CD4-positive, CD25-positive, alpha-beta regulatory T cell (primary cell): ENCODE data around the gene CACNB1. TPM values are rescaled to one million over a fixed set of nuclear protein-coding genes. Genes with fewer than 3 reads are reported as not detected.

Experiments
- ATAC-seq, 2 donors: fragments of 150-1000 bp; cut with Tn5 transposase; one replicate each; pipeline ENCODE4 v1.10.0; 2021; ENCODE audit warnings: low read depth in 2 of 2, moderate number of reproducible peaks in 2 of 2, moderate library complexity in 1 of 2
- DNase-seq, 3 donors: peaks; one replicate each; pipeline versions ENCODE4 v3.0.0 to v3.0.0-alpha.2; 2012 to 2022; ENCODE audit warnings: mixed read lengths in 1 of 3
- H3K27ac ChIP-seq: one replicate; pipeline ENCODE4 v1.7.0; 2013; ENCODE audit warnings: mild to moderate bottlenecking, low read length; ENCODE audit not compliant: insufficient read depth, poor library complexity, severe bottlenecking
- H3K27me3 ChIP-seq: one replicate; pipeline ENCODE4 v1.7.0; 2013; ENCODE audit warnings: low read length; ENCODE audit not compliant: control insufficient read depth, insufficient read depth
- H3K36me3 ChIP-seq: one replicate; pipeline ENCODE4 v1.7.0; 2013; ENCODE audit warnings: mild to moderate bottlenecking, low read length, moderate library complexity; ENCODE audit not compliant: control insufficient read depth, insufficient read depth
- H3K4me1 ChIP-seq: 2 replicates; pipeline ENCODE4 v1.7.0; 2013; ENCODE audit warnings: mild to moderate bottlenecking, low read length; ENCODE audit not compliant: insufficient read depth, control insufficient read depth, poor library complexity, severe bottlenecking
- H3K4me3 ChIP-seq: one replicate; pipeline ENCODE4 v1.7.0; 2013; ENCODE audit warnings: low read depth, mild to moderate bottlenecking, low read length, moderate library complexity
- H3K9me3 ChIP-seq, 2 experiments: 1 replicate in 1 of 2; 2 replicates in 1 of 2; pipeline ENCODE4 v1.7.0; 2013; ENCODE audit warnings: low read length in 2 of 2, mild to moderate bottlenecking in 1 of 2, moderate library complexity in 1 of 2; ENCODE audit not compliant: control insufficient read depth in 2 of 2
- H3K27ac Mint-ChIP-seq, 3 donors: one replicate each; pipeline ENCODE4 v1.8.0; 2020 to 2022; ENCODE audit warnings: mild to moderate bottlenecking in 3 of 3, mixed read lengths in 3 of 3, moderate library complexity in 2 of 3
- H3K27me3 Mint-ChIP-seq: one replicate; pipeline ENCODE4 v1.8.0; 2022; ENCODE audit warnings: mild to moderate bottlenecking, mixed read lengths
- H3K36me3 Mint-ChIP-seq: one replicate; pipeline ENCODE4 v1.8.0; 2020; ENCODE audit warnings: mixed read lengths
- H3K4me1 Mint-ChIP-seq, 4 donors: one replicate each; pipeline ENCODE4 v1.8.0; 2020 to 2022; ENCODE audit warnings: mixed read lengths in 4 of 4, mild to moderate bottlenecking in 1 of 4
- H3K4me3 Mint-ChIP-seq, 4 donors: one replicate each; pipeline ENCODE4 v1.8.0; 2020 to 2022; ENCODE audit warnings: mild to moderate bottlenecking in 4 of 4, mixed read lengths in 4 of 4, moderate library complexity in 3 of 4
- H3K9me3 Mint-ChIP-seq, 7 donors: one replicate each; pipeline ENCODE4 v1.8.0; 2020 to 2022; ENCODE audit warnings: mixed read lengths in 7 of 7, mild to moderate bottlenecking in 3 of 7, moderate library complexity in 2 of 7
- polyA plus RNA-seq, 4 donors: library from polyadenylated mRNA; unstranded; fragments of 300-500 nt; fragmentation: Illumina TruSeq; gene quantifications; one replicate each; pipeline ENCODE4 v1.2.3, GENCODE V29; 2021
- total RNA-seq: library from RNA; stranded (reverse); gene quantifications from one replicate; pipeline ENCODE4 v1.2.3, GENCODE V29; 2022

Gene CACNB1
- total and polyA plus RNA-seq, 5 donors from 2014 or later = 0.48 to 19.3 (median 1.2) TPM

DNA sequence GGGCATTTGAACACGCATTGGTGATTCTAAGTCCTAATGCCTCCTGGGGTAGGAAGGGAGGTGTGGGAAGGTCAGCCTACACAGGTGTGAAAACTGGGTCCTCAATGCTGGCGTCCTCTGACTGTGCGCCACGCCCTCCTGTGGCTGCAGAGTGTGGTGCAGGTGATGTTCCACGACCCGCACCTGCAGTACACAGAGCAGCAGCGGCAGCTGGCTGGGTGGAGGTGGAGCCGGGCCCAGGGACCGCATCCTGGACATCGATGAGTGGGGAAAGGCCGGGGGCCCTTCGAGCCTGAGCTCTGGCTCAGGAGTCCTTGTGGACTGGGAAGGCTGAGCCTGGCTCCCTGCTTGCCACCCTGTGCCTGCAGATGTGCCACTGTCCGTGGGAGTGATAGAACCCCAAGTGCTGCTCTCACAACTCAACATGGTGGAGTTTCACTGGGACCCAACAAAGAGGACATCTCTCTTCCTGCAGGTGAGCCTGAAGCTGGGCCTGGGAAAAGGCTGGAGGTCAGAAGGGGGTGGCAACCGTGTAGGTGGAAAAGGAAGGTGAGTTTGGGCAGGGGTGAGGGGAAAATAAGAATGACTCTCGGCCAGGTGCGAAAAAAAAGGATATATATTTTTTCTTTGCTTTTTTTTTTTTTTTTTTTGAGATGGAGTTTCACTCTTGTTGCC is 42.3 kb upstream of the CACNB1 start:
- peak; percentile 38 to 46 for ATAC-seq
- H3K36me3 Mint-ChIP-seq = no peaks in the 10 kb centered on the region

DNA sequence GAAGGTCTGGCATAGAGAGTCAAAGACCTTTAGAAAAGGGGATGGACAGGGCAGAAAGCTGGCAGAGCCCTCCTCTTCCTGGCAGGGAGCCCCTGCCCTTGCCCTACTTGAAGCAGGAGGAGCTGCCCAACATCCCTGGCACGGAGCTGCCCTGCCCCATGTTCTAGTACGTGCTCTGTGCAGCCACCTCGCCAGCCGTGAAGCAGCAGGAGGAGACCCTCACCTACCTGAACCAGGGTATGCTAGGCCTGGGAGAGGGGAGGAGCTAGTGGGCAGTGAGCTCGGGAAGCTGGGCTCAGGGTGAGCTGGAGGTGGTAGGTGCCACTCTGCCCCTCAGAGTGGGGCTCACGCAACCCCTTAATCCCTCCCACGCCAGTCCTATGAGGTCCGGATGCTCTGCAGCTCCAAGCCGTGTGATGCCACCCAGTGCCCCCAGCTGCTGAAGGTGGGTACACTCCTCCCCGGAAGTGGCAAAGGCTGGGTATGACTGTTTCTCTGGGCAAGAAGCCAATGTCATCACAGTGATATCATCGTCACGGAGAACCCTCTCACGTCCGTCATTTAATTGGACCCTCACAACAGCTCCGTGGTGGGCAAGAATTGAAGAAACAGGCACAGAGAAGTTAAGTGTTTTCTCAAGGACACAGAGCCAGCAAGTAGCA is 41.0 kb upstream of the CACNB1 start:
- Mint-ChIP-seq H3K4me1 (peaks cover 5 to 37% (median 18%) of the 10 kb centered on the region in 4 donors), H3K27me3 (peaks cover 8% of the 10 kb centered on the region), H3K36me3 (no peaks in the 10 kb centered on the region), H3K9me3 (no peaks in the 10 kb centered on the region), H3K4me3 (peak overlapping the region; percentile 48 to 87 (median 82)), H3K27ac (peak overlapping the region; percentile 95 to 100 (median 98))
- peak overlapping the region; percentile 89 for H3K27ac ChIP-seq
- H3K36me3 ChIP-seq = no peaks in the 10 kb centered on the region
- ATAC-seq (peak; percentile 96), DNase-seq (peak; percentile 80 to 94 (median 90))
- H3K4me1 ChIP-seq = peaks cover 34% of the 10 kb centered on the region
- no peaks in the 10 kb centered on the region for H3K27me3 ChIP-seq
- peak overlapping the region; percentile 60 for H3K4me3 ChIP-seq
- no peaks in the 10 kb centered on the region for H3K9me3 ChIP-seq

More for the DNA sequence above, 42.3 kb upstream of the CACNB1 start:
- H3K27me3 Mint-ChIP-seq = peaks cover 12% of the 10 kb centered on the region
- peak overlapping the region; percentile 49 for H3K4me3 ChIP-seq
- no peaks in the 10 kb centered on the region for H3K9me3 Mint-ChIP-seq
- peaks cover 44% of the 10 kb centered on the region for H3K4me1 ChIP-seq
- peaks cover 6 to 41% (median 22%) of the 10 kb centered on the region in 4 donors for H3K4me1 Mint-ChIP-seq
- H3K27ac ChIP-seq = peak overlapping the region; percentile 89
- peak overlapping the region in 2 of 3 donors; percentile 90 to 100 for H3K27ac Mint-ChIP-seq
- H3K4me3 Mint-ChIP-seq = peak overlapping the region in 2 of 4 donors; percentile 34 to 62
- peak; percentile 56 to 82 (median 69) for DNase-seq
- no peaks in the 10 kb centered on the region for H3K9me3 ChIP-seq
- H3K36me3 ChIP-seq = no peaks in the 10 kb centered on the region
- no peaks in the 10 kb centered on the region for H3K27me3 ChIP-seq

DNA sequence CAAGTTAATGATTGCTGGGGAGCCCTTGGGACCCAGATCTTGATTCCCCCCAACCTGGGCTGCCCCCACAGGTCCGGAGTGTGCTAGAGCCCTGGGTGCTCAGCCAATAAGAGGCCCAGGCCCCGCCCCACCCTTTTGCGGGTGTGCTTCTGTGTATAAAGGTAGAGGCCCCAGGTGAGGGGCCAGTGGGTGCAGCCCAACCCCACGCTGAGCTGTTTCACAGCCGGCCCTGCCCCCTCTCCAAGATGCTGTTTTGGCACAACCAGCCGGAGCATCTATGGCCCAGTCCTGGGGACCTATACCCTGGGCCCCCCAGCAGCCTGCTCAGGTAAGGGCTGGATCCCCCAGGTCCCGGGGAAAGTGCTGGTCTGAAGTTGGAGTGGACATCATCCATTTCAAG is 40.1 kb upstream of the CACNB1 start:
- Mint-ChIP-seq H3K27ac (peak overlapping the region in 2 of 3 donors; percentile 98 to 100), H3K27me3 (peaks cover 8% of the 10 kb centered on the region), H3K36me3 (no peaks in the 10 kb centered on the region), H3K4me1 (peaks cover 5 to 37% (median 18%) of the 10 kb centered on the region in 4 donors), H3K4me3 (peak overlapping the region in 1 of 4 donors; percentile 87), H3K9me3 (no peaks in the 10 kb centered on the region)
- peaks cover 34% of the 10 kb centered on the region for H3K4me1 ChIP-seq
- no peak overlapping the region for H3K4me3 ChIP-seq
- H3K9me3 ChIP-seq = no peaks in the 10 kb centered on the region
- ATAC-seq (no peak), DNase-seq (no peak)
- H3K27ac ChIP-seq = peak overlapping the region; percentile 89
- H3K36me3 ChIP-seq = no peaks in the 10 kb centered on the region
- H3K27me3 ChIP-seq = no peaks in the 10 kb centered on the region

GRCh38 chr17:39236981-39237441 is 39.5 kb upstream of the CACNB1 start:
- ATAC-seq (no peak), DNase-seq (no peak)
- H3K27ac Mint-ChIP-seq = peak overlapping the region; percentile 62 to 100 (median 94)
- no peaks in the 10 kb centered on the region for H3K27me3 ChIP-seq
- peak overlapping the region; percentile 89 for H3K27ac ChIP-seq
- H3K4me1 ChIP-seq = peaks cover 38% of the 10 kb centered on the region
- H3K9me3 Mint-ChIP-seq = no peaks in the 10 kb centered on the region
- peaks cover 12% of the 10 kb centered on the region for H3K27me3 Mint-ChIP-seq
- H3K4me3 Mint-ChIP-seq = no peak overlapping the region
- H3K4me3 ChIP-seq = no peak overlapping the region
- H3K36me3 Mint-ChIP-seq = no peaks in the 10 kb centered on the region
- no peaks in the 10 kb centered on the region for H3K9me3 ChIP-seq
- no peaks in the 10 kb centered on the region for H3K36me3 ChIP-seq
- peaks cover 5 to 40% (median 19%) of the 10 kb centered on the region in 4 donors for H3K4me1 Mint-ChIP-seq

- Mint-ChIP-seq H3K27ac (peak overlapping the region in 2 of 3 donors; percentile 89 to 94), H3K9me3 (no peaks in the 10 kb centered on the region), H3K36me3 (no peaks in the 10 kb centered on the region), H3K4me1 (peaks cover 5 to 45% (median 23%) of the 10 kb centered on the region in 4 donors), H3K27me3 (peaks cover 17% of the 10 kb centered on the region), H3K4me3 (no peak overlapping the region)
- H3K4me3 ChIP-seq = no peak overlapping the region
- no peaks in the 10 kb centered on the region for H3K27me3 ChIP-seq
- DNase-seq (no peak), ATAC-seq (no peak)
- H3K4me1 ChIP-seq = peaks cover 43% of the 10 kb centered on the region
- no peaks in the 10 kb centered on the region for H3K36me3 ChIP-seq
- no peaks in the 10 kb centered on the region for H3K9me3 ChIP-seq
- H3K27ac ChIP-seq = peak overlapping the region; percentile 51
Measured at GRCh38 chr17:39236450-39236927, 39.0 kb upstream of the CACNB1 start.

GRCh38 chr17:39235555-39236449 is 38.3 kb upstream of the CACNB1 start:
- Mint-ChIP-seq H3K4me1 (peaks cover 5 to 49% (median 23%) of the 10 kb centered on the region in 4 donors), H3K27ac (peak overlapping the region; percentile 89 to 94 (median 91)), H3K27me3 (peaks cover 18% of the 10 kb centered on the region), H3K36me3 (no peaks in the 10 kb centered on the region), H3K9me3 (no peaks in the 10 kb centered on the region), H3K4me3 (peak overlapping the region in 1 of 4 donors; percentile 56)
- Histone ChIP-seq H3K36me3 (no peaks in the 10 kb centered on the region), H3K9me3 (no peaks in the 10 kb centered on the region), H3K27me3 (no peaks in the 10 kb centered on the region), H3K27ac (peak overlapping the region; percentile 51), H3K4me3 (no peak overlapping the region), H3K4me1 (peaks cover 44% of the 10 kb centered on the region)
- ATAC-seq (peak; percentile 19 to 24), DNase-seq (peak; percentile 23 to 83 (median 55))
